Measurements from ENCODE around the gene NOSTRIN.

The NOSTRIN gene

GRCh38 chr2:168773128-168773527, 29.3 kb upstream of the NOSTRIN start:
- Histone ChIP-seq H3K4me3 (ENCODE audit: low read length, poor library complexity, severe bottlenecking) (no peak overlapping the region), H3F3A (ENCODE audit: low read depth) (no peaks in the 10 kb centered on the region), H3K9me2 (replicated peaks; ENCODE audit: low read depth, low read length) (no peaks in the 10 kb centered on the region), H4K20me1 (ENCODE audit: insufficient read depth, low read length, poor library complexity, severe bottlenecking) (no peaks in the 10 kb centered on the region), H3K27me3 (ENCODE audit: insufficient read depth, low read length, poor library complexity, severe bottlenecking) (no peaks in the 10 kb centered on the region), H3K9me3 (ENCODE audit: insufficient read depth, low read depth, low read length) (no peaks in the 10 kb centered on the region), H3K4me2 (ENCODE audit: low read depth, low read length, poor library complexity, severe bottlenecking) (no peak overlapping the region), H3K4me1 (ENCODE audit: insufficient read depth, low read length, poor library complexity, severe bottlenecking) (no peaks in the 10 kb centered on the region), H3K36me3 (ENCODE audit: insufficient read depth, low read length) (peaks cover 10% of the 10 kb centered on the region; the same call in 1 of the 2 replicates), H2AFZ (ENCODE audit: low read length) (no peak overlapping the region), H3K9ac (ENCODE audit: low read depth, low read length, poor library complexity, severe bottlenecking) (no peak overlapping the region), H3K79me2 (ENCODE audit: insufficient read depth, low read length) (no peaks in the 10 kb centered on the region)
- no peak for TF ChIP-seq CTCF (conservative IDR thresholded peaks at IDR 0.05; ENCODE audit: low read length)
- TF ChIP-seq EZH2phosphoT487 (IDR thresholded peaks at IDR 0.05; ENCODE audit: borderline replicate concordance): no peak

GRCh38 chr2:168773719-168774521, 28.5 kb upstream of the NOSTRIN start:
- Histone ChIP-seq H3K4me2 (ENCODE audit: low read depth, low read length, poor library complexity, severe bottlenecking) (no peak overlapping the region), H3K9me2 (replicated peaks; ENCODE audit: low read depth, low read length) (no peaks in the 10 kb centered on the region), H3K4me1 (ENCODE audit: insufficient read depth, low read length, poor library complexity, severe bottlenecking) (no peaks in the 10 kb centered on the region), H4K20me1 (ENCODE audit: insufficient read depth, low read length, poor library complexity, severe bottlenecking) (no peaks in the 10 kb centered on the region), H3K27me3 (ENCODE audit: insufficient read depth, low read length, poor library complexity, severe bottlenecking) (no peaks in the 10 kb centered on the region), H3K4me3 (ENCODE audit: low read length, poor library complexity, severe bottlenecking) (no peak overlapping the region), H3K9me3 (ENCODE audit: insufficient read depth, low read depth, low read length) (no peaks in the 10 kb centered on the region), H2AFZ (ENCODE audit: low read length) (no peak overlapping the region), H3K36me3 (ENCODE audit: insufficient read depth, low read length) (peaks cover 10% of the 10 kb centered on the region; the same call in 1 of the 2 replicates), H3K9ac (ENCODE audit: low read depth, low read length, poor library complexity, severe bottlenecking) (no peak overlapping the region), H3K79me2 (ENCODE audit: insufficient read depth, low read length) (no peaks in the 10 kb centered on the region), H3F3A (ENCODE audit: low read depth) (no peaks in the 10 kb centered on the region)
- TF ChIP-seq CTCF (conservative IDR thresholded peaks at IDR 0.05; ENCODE audit: low read length): peak; percentile 99
- no peak for TF ChIP-seq EZH2phosphoT487 (IDR thresholded peaks at IDR 0.05; ENCODE audit: borderline replicate concordance)

GRCh38 chr2:168775837-168776236, 26.6 kb upstream of the NOSTRIN start:
- no peaks in the 10 kb centered on the region for H3K79me2 ChIP-seq (ENCODE audit: insufficient read depth, low read length)
- H3F3A ChIP-seq (ENCODE audit: low read depth): no peaks in the 10 kb centered on the region
- H3K4me1 ChIP-seq (ENCODE audit: insufficient read depth, low read length, poor library complexity, severe bottlenecking): no peaks in the 10 kb centered on the region
- no peak overlapping the region for H3K9ac ChIP-seq (ENCODE audit: low read depth, low read length, poor library complexity, severe bottlenecking)
- no peak overlapping the region for H3K4me2 ChIP-seq (ENCODE audit: low read depth, low read length, poor library complexity, severe bottlenecking)
- H3K36me3 ChIP-seq (ENCODE audit: insufficient read depth, low read length): no peaks in the 10 kb centered on the region
- no peaks in the 10 kb centered on the region for H3K9me2 ChIP-seq (replicated peaks; ENCODE audit: low read depth, low read length)
- H3K27me3 ChIP-seq (ENCODE audit: insufficient read depth, low read length, poor library complexity, severe bottlenecking): no peaks in the 10 kb centered on the region
- H2AFZ ChIP-seq (ENCODE audit: low read length): no peak overlapping the region
- H3K4me3 ChIP-seq (ENCODE audit: low read length, poor library complexity, severe bottlenecking): no peak overlapping the region
- H3K9me3 ChIP-seq (ENCODE audit: insufficient read depth, low read depth, low read length): no peaks in the 10 kb centered on the region
- H4K20me1 ChIP-seq (ENCODE audit: insufficient read depth, low read length, poor library complexity, severe bottlenecking): no peaks in the 10 kb centered on the region
- TF ChIP-seq CTCF (conservative IDR thresholded peaks at IDR 0.05; ENCODE audit: low read length) (no peak), EZH2phosphoT487 (IDR thresholded peaks at IDR 0.05; ENCODE audit: borderline replicate concordance) (no peak)
